GM12801 (cell line): Measurements from ENCODE around the gene GSTCD.

ENCODE experiments used
- CTCF ChIP-seq: IDR thresholded peaks from one replicate; pipeline ENCODE4 v1.5.1; 2011; ENCODE audit warnings: control low read depth; ENCODE audit not compliant: insufficient read length; ENCODE audit errors: extremely low read depth

Gene GSTCD

GRCh38 chr4:105758958-105759357, 50.4 kb downstream of the GSTCD start:
- no peak for TF ChIP-seq CTCF

- no peak for TF ChIP-seq CTCF
These were observed 57.3 kb downstream of the GSTCD start for GRCh38 chr4:105765690-105766407.

- TF ChIP-seq CTCF, result no peak
These were observed 59.0 kb downstream of the GSTCD start for GRCh38 chr4:105767579-105767978.

GRCh38 chr4:105780176-105780575, 71.6 kb downstream of the GSTCD start:
- TF ChIP-seq CTCF, result no peak

- no peak for TF ChIP-seq CTCF
These were observed 76.2 kb downstream of the GSTCD start for GRCh38 chr4:105784761-105785160.

GRCh38 chr4:105785792-105786191, 77.2 kb downstream of the GSTCD start:
- TF ChIP-seq CTCF, result no peak

- TF ChIP-seq CTCF, result no peak
These were observed 78.2 kb downstream of the GSTCD start for GRCh38 chr4:105786748-105787147.
